GM12892 (cell line): ENCODE measurements around the gene SFRP5. TPM values are rescaled to one million over a fixed set of nuclear protein-coding genes. Genes with fewer than 3 reads are reported as not detected.

Source experiments
- DNase-seq: peaks from one replicate; pipeline ENCODE4 v3.0.0; 2011; ENCODE audit not compliant: insufficient read length
- FAIRE-seq: peaks from 2 replicates; lab custom pipeline; 2011; peaks lifted over from hg19 to GRCh38; lab: Jason Lieb, UNC
- POLR2A ChIP-seq: IDR thresholded peaks from 2 replicates; pipeline ENCODE4 v1.6.1; 2011; ENCODE audit warnings: low read depth, low read length, control low read depth
- POLR2AphosphoS5 ChIP-seq: IDR thresholded peaks from 2 replicates; pipeline ENCODE4 v1.6.1; 2011; ENCODE audit warnings: low read depth, low read length, control low read depth
- TAF1 ChIP-seq: IDR thresholded peaks from 2 replicates; pipeline ENCODE4 v1.6.1; 2011; ENCODE audit warnings: low read depth, mild to moderate bottlenecking, control low read depth, low read length, borderline replicate concordance
- polyA plus RNA-seq: library from polyadenylated mRNA; unstranded; fragments of >200 nt; gene quantifications from one replicate; pipeline ENCODE4 v1.2.1, GENCODE V29; 2012; ENCODE audit warnings: missing spikeins, inconsistent platforms; ENCODE audit not compliant: missing spikeins

Gene SFRP5
- polyA plus RNA-seq = not detected

GRCh38 chr10:97771913-97772823 lies at the start of gene SFRP5:
Gene SFRP5, minus strand, starts transcription at chr10:97771999. Its CDS starts 166 bp downstream, at chr10:97771833.
- FAIRE-seq = no peak
- TF ChIP-seq POLR2AphosphoS5 = no peak
- TF ChIP-seq TAF1 = no peak
- no peak for TF ChIP-seq POLR2A
- no peak for DNase-seq

- DNase-seq = no peak
- TF ChIP-seq TAF1 (no peak), POLR2A (no peak), POLR2AphosphoS5 (no peak)
- FAIRE-seq = no peak
Observed at GRCh38 chr10:97820096-97820704, 48.4 kb upstream of the SFRP5 start.

GRCh38 chr10:97818572-97818971 lies 46.8 kb upstream of the SFRP5 start:
- DNase-seq (no peak), FAIRE-seq (no peak)
- TF ChIP-seq POLR2AphosphoS5 (no peak), TAF1 (no peak), POLR2A (no peak)

DNA sequence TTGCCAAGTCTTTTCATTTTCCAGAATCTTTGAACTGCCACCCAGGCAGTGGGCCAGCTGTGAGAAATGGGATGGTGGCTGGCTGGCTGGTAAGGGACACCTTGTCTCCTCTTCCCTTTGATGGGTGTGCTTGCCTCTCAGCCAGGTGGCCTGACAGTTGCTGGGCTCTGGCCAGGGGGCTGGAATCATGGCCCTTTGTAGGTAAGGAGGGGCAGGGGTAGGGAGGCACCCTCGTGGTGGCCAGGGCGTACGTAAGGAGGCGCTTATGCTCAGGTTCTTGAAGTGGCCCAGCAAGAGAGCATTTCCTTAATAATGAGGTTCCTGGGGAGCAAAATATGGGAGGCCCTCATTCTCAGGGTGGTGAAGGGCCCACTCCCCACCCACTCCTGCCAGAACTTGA lies 44.8 kb upstream of the SFRP5 start:
- FAIRE-seq (no peak), DNase-seq (no peak)
- TF ChIP-seq POLR2A (no peak), TAF1 (no peak), POLR2AphosphoS5 (no peak)

GRCh38 chr10:97814996-97815395 lies 43.2 kb upstream of the SFRP5 start:
- no peak for FAIRE-seq
- no peak for DNase-seq
- TF ChIP-seq POLR2AphosphoS5 = no peak
- TF ChIP-seq POLR2A = no peak
- no peak for TF ChIP-seq TAF1

GRCh38 chr10:97813311-97813710 lies 41.5 kb upstream of the SFRP5 start:
- DNase-seq (no peak), FAIRE-seq (no peak)
- no peak for TF ChIP-seq POLR2A
- no peak for TF ChIP-seq POLR2AphosphoS5
- TF ChIP-seq TAF1 = no peak

DNA sequence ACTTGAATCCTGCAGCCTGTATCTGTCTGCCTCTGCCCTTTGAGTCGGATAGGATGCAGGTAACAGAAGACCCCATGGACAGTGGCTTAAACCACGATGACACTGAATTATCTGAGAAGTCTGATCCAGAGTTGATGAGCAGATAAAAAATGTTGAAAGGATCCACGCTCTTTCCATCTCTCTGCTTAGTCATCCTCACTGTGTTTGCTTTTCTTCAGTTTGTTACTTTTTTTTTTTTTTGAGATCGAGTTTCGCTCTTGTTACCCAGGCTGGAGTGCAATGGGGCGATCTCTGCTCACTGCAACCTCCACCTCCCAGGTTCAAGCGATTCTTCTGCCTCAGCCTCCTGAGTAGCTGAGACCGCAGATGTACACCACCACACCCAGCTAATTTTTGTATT lies 40.9 kb upstream of the SFRP5 start:
- DNase-seq = no peak
- FAIRE-seq = no peak
- TF ChIP-seq POLR2A (no peak), TAF1 (no peak), POLR2AphosphoS5 (no peak)

DNA sequence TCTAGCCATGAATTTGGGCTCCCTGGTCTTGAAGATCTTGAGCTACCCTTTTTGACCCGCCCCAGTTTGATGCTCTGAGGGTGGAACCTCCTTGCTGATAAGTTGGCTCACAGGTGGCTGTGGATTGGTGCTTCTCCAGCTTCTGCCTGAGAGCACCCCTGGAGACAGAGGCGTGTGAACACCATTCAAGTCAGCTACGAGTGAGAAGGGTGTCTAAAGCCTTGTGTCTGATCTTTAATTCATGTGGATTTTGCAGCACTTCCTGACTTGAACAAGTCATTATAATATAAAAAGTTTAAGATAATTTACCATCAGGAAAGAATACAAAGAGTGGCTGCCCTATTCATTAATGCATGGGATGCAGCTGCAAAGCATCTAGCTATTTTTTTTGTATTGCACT lies 40.2 kb upstream of the SFRP5 start:
- FAIRE-seq = no peak
- TF ChIP-seq POLR2AphosphoS5 = no peak
- no peak for TF ChIP-seq TAF1
- no peak for TF ChIP-seq POLR2A
- no peak for DNase-seq

DNA sequence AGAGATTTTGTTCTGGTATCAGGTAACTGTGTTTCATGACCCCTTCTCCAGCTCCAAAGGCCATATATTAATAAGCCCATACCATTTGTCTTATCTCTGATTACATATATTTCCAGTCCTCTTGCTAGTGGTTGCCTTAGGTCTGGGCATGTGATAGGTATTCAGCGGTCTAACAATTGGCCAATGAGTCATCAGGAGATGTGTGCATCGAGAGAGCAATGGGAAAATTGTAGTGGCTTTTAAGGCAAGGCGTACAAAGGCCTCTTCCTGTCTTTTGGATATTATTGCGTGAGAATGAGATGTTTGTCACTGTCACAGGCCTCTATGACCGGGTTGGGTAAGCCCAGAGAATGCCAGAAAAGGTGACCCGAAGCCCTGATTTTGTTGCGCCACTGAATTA lies 38.6 kb upstream of the SFRP5 start:
- TF ChIP-seq POLR2A = no peak
- no peak for TF ChIP-seq TAF1
- no peak for TF ChIP-seq POLR2AphosphoS5

GRCh38 chr10:97805949-97806348 lies 34.1 kb upstream of the SFRP5 start:
- TF ChIP-seq POLR2A = no peak
- no peak for TF ChIP-seq POLR2AphosphoS5
- no peak for TF ChIP-seq TAF1
- FAIRE-seq (no peak), DNase-seq (no peak)

More for the DNA sequence above, 38.6 kb upstream of the SFRP5 start:
- FAIRE-seq (no peak), DNase-seq (no peak)

DNA sequence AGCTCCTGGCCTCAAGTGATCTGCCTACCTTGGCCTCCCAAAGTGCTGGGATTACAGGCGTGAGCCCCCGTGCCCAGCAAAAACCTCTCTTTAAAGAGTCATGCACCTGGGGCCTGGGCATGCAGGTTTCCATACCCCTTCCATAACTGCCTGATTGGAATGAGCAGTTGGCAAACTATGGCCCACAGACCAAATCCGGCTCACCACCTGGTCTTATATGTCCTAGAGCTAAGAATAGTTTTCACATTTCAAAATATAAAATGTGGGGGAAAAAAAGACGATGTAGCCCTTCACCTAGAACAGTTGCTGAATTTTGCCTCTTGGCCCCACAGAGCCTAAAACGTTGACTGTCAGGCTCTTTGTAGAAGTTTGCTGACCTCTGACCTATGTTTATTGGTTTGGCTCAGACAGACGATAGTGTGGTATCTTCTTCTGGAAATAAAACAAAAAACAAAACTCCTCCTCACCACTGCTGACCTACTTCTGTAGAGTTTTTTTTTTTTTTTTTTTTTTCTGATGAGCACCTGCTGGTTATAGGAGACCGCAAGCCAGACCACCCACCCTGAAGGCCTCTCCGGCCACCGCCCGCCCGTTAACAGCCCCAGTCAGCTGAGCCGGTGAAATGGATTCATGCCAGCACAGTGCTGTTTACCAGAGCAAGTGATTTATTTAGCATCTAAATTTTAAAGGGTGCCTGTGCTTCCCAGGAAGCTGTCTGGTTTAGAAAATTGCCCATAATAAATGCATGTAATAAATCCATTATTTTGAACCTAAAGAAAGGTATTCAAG lies 33.5 kb upstream of the SFRP5 start:
- TF ChIP-seq POLR2AphosphoS5 = no peak
- no peak for TF ChIP-seq TAF1
- no peak for TF ChIP-seq POLR2A
- DNase-seq = no peak

More for the DNA sequence above, 33.5 kb upstream of the SFRP5 start:
- no peak for FAIRE-seq
